Panc1 (cell line): Measurements from ENCODE around the gene UCK1.

ENCODE experiments used
- CTCF ChIP-seq: fragments of 450-650 bp; IDR thresholded peaks from 2 replicates; pipeline ENCODE4 v1.5.1; 2017; ENCODE audit warnings: mild to moderate bottlenecking
- POLR2AphosphoS5 ChIP-seq: IDR thresholded peaks from 2 replicates; pipeline ENCODE4 v1.6.1; 2012; ENCODE audit warnings: mild to moderate bottlenecking, low read depth, low read length, moderate library complexity
- SIN3A ChIP-seq: IDR thresholded peaks from 2 replicates; pipeline ENCODE4 v1.6.1; 2012; ENCODE audit warnings: low read depth, mild to moderate bottlenecking, low read length, moderate library complexity, borderline replicate concordance; ENCODE audit not compliant: insufficient read depth
- TCF7L2 ChIP-seq: IDR thresholded peaks from 2 replicates; pipeline ENCODE4 v1.6.1; 2011; ENCODE audit warnings: mild to moderate bottlenecking, low read depth, low read length, inconsistent platforms
- TF ChIP-seq, protein P1 (sequence below), 2 experiments: IDR thresholded peaks; 2 replicates each; pipeline ENCODE4 v1.6.1; 2011 to 2012; ENCODE audit warnings: low read depth in 2 of 2, control low read depth in 1 of 2, low read length in 1 of 2, mild to moderate bottlenecking in 1 of 2, moderate library complexity in 1 of 2; ENCODE audit not compliant: insufficient read depth in 1 of 2

GRCh38 chr9:131494296-131494870 lies 36.7 kb downstream of the UCK1 start:
- TF ChIP-seq CTCF (no peak), POLR2AphosphoS5 (no peak), TCF7L2 (no peak), SIN3A (no peak)
- TF ChIP-seq, protein P1, sequence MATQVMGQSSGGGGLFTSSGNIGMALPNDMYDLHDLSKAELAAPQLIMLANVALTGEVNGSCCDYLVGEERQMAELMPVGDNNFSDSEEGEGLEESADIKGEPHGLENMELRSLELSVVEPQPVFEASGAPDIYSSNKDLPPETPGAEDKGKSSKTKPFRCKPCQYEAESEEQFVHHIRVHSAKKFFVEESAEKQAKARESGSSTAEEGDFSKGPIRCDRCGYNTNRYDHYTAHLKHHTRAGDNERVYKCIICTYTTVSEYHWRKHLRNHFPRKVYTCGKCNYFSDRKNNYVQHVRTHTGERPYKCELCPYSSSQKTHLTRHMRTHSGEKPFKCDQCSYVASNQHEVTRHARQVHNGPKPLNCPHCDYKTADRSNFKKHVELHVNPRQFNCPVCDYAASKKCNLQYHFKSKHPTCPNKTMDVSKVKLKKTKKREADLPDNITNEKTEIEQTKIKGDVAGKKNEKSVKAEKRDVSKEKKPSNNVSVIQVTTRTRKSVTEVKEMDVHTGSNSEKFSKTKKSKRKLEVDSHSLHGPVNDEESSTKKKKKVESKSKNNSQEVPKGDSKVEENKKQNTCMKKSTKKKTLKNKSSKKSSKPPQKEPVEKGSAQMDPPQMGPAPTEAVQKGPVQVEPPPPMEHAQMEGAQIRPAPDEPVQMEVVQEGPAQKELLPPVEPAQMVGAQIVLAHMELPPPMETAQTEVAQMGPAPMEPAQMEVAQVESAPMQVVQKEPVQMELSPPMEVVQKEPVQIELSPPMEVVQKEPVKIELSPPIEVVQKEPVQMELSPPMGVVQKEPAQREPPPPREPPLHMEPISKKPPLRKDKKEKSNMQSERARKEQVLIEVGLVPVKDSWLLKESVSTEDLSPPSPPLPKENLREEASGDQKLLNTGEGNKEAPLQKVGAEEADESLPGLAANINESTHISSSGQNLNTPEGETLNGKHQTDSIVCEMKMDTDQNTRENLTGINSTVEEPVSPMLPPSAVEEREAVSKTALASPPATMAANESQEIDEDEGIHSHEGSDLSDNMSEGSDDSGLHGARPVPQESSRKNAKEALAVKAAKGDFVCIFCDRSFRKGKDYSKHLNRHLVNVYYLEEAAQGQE (IDR thresholded peaks at IDR 0.05; ENCODE audit: insufficient read depth in 1 of 2, low read depth in 2 of 2, low read length in 1 of 2): no peak
